GM21528 (cell line): ENCODE results near the gene LMF1.

ENCODE experiments used
- ATAC-seq: cut with Tn5 transposase; IDR thresholded peaks from one replicate; pipeline ENCODE4 v1.9.1; 2021; ENCODE audit warnings: mild to moderate bottlenecking, moderate library complexity; ENCODE audit not compliant: unreplicated experiment, low FRiP score

Gene LMF1

DNA sequence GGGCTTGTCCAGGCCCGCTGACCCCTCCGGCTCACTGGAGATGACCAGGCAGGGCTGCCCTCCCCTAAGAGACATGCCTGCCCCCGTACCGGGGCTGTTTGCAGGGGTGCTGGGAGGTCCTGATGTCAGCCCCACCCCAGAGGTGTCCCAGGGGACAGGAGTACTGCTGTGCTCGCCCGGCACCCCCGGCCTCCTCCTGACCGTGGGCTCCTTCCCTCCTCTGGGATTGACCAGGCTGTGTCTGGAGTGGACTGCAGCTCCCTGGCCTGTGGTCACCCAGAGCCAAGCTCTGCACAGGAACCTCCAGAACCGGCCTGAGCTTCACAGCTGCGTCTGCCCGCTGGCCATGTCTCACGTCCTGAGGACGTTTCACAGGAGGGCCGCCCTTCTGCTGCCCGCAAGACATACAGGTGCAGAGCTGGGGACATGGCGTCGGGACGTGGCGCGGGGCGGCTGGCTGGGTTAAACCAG lies 53.2 kb downstream of the LMF1 start:
- ATAC-seq: no peak

DNA sequence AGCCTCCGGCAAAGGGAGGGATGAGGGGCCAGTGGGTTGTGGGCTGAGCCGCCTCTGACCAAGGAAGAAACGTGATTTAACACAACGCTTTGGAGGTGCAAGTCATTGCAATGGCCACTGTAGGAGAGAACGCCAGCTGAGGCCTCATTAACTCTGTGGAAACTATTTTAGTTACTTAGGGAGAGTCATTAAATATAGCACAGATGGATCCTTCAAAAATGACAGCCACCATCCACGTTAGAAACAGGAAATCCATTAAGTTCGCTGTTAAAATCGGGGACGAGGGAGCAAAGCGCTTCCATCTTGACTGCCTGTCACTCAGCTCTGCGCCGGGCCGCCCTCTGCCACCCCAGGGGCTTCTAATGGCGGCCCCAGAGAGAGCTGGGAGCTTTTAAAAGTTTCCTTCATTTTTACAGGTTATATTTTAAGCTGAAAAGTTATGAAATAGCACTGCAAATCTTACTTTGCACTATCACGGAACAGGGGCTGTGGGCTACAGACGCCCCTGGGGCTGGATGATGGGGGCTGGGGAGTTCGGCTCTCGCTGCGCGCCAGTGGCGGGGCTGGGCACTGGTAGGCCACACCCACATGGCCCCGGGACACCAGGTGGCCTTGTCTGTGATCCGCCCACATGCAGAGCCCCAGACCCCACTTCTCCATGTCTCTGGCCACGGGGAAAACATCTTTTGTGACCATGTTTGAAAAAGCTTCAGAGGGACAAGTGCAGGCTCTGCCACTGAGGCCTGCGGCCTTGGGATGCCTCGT lies 54.6 kb downstream of the LMF1 start:
- ATAC-seq: no peak

DNA sequence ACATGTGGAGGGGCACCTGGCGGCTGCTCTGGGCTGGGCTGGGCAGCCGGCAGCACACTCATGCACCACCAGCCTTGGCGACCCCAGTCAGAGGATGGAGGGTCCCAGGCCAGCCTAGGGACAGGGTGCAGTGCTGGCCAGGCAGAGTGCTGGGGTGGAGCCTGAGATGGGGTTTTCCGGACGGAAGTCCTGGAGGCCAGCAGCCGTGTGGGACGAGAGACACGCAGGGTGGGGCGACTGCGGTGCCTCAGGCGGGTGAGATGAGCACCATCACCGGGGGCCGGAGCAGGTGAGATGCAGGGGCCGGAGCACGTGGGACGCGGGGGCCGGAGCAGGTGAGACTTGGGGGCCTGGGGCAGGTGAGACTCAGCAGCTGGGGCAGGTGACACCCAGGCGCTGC lies 55.2 kb downstream of the LMF1 start:
- no peak for ATAC-seq

DNA sequence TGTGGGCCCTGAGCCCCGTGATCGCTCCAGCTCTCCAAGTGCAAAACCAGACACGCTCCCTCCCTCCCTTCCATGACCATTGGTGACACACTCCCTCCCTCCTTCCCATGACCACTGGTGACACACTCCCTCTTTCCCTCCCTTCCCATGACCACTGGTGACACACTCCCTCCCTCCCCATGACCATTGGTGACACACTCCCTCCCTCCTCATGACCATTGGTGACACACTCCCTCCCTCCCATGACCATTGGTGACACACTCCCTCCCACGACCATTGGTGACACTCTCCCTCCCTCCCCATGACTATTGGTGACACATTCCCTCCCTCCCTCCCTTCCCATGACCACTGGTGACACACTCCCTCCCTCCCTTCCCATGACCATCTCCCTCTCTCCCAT lies 56.3 kb downstream of the LMF1 start:
- no peak for ATAC-seq

DNA sequence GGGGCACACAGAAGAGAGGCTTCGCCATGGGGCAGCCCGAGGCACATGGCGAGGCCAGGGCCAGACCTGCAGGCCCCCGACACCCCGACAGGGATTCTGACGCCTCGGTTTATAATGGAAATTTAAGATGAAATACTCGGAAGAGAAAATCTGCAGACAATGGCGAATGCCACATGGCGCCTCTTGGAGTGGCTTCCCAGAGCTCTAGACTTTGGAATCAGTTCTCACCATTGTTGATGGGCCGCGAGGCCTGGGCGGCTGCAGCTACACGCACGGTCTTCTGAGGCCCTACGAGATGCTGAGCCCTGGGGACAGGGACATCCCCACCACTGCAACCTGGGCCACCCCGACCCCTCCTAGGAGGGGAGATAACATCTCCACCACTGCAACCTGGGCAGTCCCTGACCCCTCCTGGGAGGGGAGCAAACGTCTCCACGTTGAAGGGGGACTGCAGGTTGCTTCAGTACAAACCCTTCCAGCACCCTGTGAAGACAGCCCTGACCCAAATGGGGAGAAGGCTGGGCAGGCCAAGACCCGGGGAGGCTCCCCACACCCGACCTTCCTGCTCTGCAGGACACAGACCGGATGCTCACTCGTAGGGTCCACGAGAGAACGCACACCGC lies 56.9 kb downstream of the LMF1 start:
- no peak for ATAC-seq

DNA sequence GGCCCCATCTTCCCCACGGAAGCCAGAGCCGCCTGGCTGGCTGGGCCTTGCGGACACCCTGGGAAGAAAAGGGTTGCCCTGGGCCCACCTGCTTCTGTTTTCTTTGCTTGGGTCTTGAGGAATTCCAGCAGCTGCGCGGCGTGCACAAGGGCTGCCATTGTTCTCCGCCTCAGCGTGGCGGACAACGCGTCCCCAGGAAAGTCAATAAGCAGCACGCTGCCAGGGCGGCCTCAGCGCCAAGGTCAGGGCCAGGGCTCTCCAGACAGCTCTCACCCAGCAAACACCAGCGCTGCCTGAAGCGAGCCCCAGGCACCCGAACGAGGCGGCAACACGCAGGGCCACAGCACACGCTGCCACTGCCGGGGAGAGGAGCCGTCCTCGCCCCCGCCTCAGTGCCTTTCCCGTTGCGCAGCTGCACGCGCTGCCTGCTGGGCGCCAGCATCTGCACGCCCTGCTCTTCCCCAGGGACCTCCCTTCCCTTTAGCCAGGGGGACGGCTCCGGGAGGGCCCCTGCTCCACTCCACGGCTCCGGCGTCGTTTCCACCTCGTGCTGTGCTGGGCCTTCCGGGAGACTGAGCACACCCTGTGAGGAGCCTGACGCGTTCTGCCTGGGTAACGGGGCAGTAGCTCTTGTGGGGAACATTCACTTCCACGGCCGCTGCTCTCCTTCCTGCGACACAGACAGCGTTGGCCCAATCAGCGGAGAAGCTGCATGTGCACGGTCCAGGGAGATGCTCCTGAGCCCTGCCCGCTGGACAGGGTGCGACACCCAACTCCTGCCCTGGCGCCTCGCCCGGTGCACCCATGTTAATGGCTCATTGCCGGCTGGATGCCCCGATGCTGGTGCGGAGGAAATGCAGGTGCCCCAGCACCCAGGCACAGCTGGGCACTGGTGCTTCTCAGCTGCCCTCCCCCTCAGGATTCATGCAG lies 57.8 kb downstream of the LMF1 start:
- no peak for ATAC-seq

DNA sequence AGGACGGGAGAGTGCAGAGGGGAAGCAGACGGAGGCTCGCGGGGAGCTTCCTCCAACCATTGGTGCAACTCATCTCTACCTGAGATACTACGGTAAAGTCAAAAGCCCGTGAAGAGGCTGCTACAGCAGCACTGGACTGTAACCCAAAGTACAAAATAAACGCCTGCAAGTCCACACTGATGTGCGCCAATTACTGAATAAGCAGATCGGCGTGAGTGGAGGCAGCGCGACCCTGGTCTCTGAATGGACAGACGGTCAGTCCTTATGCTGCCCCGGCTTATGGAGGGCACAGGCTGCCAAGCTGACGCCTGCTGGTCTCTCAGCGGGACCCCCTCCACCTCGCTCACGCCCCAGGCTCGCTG lies 58.5 kb downstream of the LMF1 start:
- ATAC-seq: no peak

DNA sequence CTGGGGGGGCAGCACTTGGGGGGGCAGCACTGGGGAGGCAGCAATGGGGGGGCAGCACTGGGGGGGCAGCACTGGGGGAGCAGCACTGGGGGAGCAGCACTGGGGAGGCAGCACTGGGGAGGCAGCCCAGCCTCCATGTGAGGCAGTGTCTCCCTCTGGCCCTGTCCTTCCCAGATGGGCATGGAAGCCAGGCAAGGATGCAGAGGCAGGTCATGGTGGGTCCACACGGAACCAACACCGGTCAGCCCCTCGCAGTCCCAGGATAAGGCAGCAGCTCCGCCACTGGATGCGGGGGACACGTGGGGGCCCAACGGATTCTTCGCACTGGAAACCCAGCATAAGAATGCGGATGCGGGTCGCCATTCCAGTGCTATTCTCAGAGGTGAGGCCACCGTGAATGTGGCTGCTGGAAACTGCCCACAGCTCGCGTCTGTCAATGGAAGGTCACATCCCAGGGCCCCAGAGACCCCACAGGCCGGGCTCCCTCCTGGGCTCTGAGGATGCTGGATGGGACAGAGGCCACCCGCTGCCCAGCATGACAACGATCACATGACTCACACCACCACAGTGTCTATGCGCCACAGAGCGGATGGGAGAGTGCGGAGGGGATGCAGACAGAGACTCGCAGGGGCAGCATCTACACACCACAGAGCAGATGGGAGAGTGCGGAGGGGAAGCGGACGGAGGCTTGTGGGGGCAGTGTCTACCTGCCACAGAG lies 59.0 kb downstream of the LMF1 start:
- ATAC-seq: no peak

DNA sequence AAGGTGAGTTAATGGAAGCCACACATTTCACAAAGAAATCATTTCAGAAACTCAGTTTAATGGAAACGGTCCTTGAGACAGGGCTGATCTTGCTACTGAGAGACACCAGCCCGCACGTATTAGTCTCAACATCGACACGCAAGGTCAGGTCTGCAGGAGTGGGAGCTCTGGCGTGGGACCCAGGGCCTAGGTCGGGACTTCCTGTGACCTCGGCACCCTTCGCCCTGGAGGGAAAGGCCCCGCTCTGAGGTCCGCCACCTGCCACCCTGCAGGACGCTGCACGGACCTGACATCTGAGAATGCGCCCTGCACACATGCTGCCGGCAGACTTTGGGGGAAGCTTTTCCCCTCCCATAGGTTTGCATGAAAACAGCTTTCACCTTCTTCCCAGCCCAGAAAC lies 59.7 kb downstream of the LMF1 start:
- ATAC-seq: no peak

DNA sequence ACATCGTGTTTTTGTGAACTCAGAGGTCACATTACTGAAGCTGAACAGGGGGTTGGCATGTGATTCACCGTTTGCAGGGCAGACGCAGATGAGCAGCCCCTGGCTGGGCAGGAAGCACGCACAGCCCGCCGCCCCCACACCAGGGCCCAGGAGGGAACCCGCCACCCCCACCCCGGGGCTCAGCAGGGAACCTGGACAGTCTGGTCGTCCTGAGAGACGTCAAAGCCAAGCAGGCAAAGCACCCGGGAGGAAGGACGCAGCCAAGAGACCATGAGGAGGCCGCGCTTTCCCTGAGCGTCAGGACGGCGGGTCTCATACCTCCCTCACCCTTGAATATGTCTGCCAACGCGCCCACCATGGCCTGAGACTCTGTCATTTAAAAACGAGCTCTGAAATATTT lies 60.6 kb downstream of the LMF1 start:
- ATAC-seq: no peak

DNA sequence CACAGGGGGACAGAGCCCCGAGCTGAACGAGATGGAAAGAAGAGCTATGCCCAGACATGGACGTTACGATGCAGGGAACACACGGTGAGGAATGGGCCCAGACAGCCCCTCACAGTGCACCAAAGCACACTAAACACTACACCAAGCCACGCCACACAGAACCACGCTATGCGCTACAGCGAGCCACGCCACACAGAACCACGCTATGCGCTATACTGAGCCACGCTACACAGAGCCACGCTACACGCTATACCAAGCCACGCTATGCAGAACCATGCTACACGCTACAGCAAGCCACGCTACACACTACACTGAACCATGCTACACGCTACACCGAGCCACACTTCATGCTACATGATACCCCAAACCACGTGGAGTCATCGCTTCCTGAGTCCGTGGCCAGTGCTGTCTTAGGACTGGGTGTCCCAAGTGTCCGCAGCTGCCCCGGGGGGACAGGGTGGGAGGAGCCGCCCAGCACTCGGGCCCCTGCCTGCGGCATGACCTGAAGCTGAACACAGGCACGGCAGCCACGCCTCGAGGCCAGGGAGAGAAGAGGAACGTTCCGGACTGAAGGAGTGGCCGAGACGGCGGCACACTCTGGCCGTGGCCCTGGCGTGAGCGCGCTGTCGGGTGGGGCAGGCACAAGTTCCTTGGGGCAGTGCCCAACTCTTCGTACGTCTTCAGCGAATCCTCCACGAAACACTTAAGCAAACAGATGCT lies 61.3 kb downstream of the LMF1 start:
- ATAC-seq: no peak

DNA sequence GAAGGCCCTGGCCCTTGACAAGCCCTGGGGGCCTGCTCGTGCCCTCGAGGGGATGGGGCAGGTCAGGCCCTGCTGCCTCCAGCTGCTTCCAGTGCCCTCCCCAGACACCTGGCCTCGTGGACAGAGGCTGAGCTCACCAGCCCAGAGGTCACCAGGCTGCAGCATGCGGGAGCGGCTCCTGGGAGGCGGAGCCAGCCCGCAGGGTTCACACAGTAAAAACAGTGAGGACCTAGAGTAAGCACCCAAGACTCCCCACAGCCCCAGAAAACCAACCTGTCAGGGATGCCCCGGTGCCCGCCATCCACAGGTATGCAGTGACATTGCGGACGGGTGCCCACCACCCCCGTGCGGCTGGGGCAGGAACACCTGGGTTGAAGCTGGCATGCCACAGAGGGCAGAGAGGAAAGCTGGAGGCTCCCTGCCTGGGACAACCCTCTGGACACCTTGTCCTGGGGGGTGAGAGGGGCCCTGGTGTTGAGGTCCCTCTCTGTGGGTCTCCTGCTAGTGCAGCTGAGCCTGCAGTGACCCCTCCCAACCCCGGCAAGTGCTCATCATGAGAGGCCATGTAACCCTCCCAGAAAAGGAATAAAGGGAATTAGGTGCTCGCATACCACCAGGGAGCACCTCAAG lies 62.1 kb downstream of the LMF1 start:
- no peak for ATAC-seq

DNA sequence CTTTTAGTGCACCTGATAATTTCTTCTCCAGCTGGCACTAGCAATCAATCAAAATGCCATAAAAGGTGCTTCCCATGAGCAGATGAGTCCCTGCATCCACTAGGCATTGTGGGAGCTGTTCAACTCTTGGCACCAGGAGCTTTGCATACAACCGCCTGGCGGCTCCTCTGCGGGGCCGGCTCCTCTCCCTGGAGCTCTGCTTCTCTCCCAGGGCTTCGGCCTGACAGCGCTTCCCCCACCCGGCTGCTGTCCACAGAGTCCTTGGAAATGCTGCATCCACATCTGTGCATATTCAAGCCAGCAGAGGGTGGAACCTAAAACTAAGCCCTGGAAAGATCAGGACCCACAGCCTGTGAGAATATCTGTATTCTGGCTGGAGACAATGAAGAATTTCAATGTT lies 62.9 kb downstream of the LMF1 start:
- no peak for ATAC-seq

DNA sequence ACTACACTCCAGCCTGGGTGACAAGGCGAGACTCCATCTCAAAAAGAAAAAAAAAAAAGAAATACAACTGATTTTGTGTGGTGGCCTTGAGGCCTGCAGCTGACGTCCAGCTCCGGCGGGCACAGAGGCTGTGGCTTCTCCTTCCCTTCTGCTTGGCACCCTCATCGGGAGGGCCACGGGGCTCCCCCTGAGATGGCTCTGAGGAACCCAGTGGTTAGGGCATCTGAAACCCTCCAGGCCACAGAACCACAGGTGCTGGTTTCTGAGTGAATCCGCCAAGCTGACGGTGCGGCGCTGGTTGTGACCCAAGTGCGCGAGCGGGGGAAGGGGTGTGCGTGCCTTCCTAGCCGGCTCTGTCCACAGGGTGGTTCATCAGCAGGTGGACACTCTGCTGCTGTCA lies 63.4 kb downstream of the LMF1 start:
- ATAC-seq: no peak

DNA sequence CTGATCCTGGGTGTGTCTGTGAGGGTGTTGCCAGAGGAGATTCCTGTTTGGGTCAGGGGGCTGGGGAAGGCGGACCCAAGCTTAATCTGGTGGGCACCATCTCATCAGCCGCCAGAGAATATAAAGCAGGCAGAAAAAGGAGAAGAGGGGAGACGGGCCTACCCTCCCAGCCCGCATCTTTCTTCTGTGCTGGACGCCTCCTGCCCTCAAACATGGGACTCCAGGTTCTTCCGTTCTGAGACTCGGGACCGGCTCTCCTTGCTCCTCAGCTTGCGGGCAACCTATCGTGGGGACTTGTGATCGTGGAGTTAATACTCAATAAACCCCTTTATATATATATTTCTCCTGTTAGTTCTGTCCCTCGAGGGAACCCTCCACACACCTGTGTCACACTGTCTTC lies 64.5 kb downstream of the LMF1 start:
- ATAC-seq: no peak

DNA sequence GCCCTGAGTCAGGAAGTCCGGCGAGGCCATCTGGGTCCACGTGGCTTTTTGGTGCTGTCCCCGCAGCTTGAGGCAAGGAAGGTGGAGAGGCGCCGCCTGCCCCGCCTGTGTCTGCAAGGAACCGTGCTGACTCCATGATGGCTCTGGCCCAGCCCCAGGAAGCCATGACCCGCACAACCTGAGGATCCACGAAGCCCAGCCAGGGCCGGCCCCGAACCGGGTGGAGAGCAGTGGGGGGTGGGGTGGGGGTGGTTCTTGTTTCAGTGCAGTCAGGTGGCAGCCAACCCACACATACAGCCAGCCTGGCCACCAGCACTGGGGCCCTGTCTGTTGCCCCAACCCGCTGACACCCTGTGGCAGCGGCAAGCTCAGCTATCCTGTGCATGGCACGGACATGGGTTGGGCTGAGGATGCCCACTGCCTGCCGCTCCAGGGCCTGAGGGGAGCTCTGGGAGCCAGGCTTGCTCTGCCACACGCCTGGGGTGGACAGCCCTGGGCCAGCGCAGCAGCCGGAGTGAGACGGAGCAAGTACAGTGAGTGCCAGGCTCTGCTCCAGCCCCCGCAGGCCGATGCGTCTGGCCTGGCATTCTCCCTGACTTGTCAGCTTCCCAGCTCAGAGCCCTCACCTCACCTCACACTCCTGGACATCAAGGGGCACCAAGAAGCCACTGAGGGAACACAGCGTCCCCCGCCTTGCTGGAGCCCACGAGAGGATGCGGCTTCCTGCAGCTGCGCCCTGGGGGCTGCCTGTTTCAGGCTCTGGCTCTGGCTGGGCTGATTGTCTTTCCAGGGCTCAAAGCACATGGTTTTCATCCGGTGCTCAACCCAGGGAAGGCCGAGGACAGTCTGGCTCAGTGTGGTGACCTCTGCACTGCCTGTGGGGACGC lies 68.8 kb downstream of the LMF1 start:
- no peak for ATAC-seq

DNA sequence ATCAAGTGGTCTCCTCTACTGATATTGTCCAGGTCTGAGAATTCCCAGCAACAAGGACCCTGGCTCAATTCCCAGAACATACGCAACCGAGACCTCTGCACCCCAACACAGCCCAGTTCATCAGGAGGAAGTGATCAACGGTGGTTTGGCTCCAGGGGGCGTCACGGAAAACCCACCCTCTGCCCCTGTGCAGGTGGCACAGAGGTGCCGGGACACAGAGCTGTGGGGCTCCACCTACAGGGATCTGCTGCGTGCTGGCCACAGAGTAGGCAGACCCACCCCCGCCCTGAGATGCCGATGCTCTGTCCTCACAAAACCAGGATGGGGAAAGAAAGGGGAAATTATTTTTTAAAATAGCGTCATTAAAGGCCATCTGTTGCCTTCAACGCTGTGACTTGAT lies 69.6 kb downstream of the LMF1 start:
- ATAC-seq: no peak

DNA sequence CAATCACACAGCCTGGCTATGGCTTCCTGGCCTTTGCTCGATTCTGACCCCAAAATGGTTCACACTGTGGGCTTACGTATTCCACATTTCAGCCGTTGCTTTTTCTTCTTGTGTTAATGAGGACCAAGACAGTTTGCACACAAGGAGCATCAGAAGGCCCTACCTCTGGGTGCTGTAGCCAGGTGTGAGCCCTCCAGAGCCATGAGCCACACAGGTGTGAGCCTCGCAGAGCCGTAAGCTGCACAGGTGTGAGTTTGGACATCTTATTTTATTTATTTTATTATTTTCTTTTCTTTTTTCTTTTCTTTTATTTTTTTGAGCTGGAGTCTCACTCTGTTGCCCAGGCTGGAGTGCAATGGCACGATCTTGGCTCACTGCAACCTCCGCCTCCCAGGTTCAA lies 70.6 kb downstream of the LMF1 start:
- no peak for ATAC-seq

DNA sequence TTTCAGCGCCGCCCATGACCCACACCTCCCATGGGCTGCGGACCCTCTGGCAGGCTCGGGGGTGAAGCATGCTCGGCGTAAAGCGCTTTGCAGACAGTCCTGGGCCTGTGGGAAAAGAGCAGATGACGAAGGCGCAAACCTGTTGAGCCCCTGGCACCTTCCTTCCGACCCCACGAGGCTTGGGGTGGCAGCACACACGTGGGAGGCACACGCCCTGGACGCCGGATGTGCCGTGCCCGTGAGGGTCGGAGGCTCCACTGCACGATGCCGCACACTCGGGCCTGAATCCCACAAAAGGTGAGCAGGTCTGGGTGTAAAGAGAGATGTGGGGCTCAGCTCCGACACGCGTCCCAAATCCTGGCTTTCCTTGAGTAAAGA lies 71.1 kb downstream of the LMF1 start:
- no peak for ATAC-seq
